HEK293T (cell line): Measurements from ENCODE around the gene KLHL17.

Experiments used
- CTCF ChIA-PET: fragments of 350-600 bp; formaldehyde crosslinking; extraction: SDS; loops from one replicate; lab custom pipeline; 2021; ENCODE audit warnings: antibody characterized with exemption, inconsistent platforms; lab: Yijun Ruan, JAX
- POLR2A ChIA-PET: fragments of 350-600 bp; formaldehyde crosslinking; extraction: SDS; loops from one replicate; lab custom pipeline; 2020; ENCODE audit warnings: antibody characterized with exemption, inconsistent platforms; lab: Yijun Ruan, JAX
- DNase-seq: peaks from one replicate; pipeline ENCODE4 v3.0.0; 2012; ENCODE audit warnings: mixed read lengths; ENCODE audit errors: extremely low spot score
- ARNT ChIP-seq: fragments of 450-650 bp; IDR thresholded peaks from 2 replicates; pipeline ENCODE4 v1.6.1; 2017; ENCODE audit warnings: mild to moderate bottlenecking
- BHLHE40 ChIP-seq: fragments of 450-650 bp; IDR thresholded peaks from 2 replicates; pipeline ENCODE4 v1.6.1; 2016; ENCODE audit warnings: mild to moderate bottlenecking, moderate library complexity, borderline replicate concordance
- CTBP1 ChIP-seq: fragments of 450-650 bp; IDR thresholded peaks from 2 replicates; pipeline ENCODE4 v1.6.1; 2016; ENCODE audit warnings: borderline replicate concordance
- ELF4 ChIP-seq: fragments of 450-650 bp; IDR thresholded peaks from 2 replicates; pipeline ENCODE4 v1.6.1; 2017; ENCODE audit warnings: antibody characterized with exemption
- FOXA1 ChIP-seq: fragments of 450-650 bp; IDR thresholded peaks from 2 replicates; pipeline ENCODE4 v1.6.1; 2016; ENCODE audit warnings: mild to moderate bottlenecking
- FOXK2 ChIP-seq: fragments of 450-650 bp; IDR thresholded peaks from 2 replicates; pipeline ENCODE4 v1.6.1; 2016; ENCODE audit warnings: mild to moderate bottlenecking
- FOXM1 ChIP-seq: fragments of 450-650 bp; IDR thresholded peaks from 2 replicates; pipeline ENCODE4 v1.6.1; 2017; ENCODE audit warnings: mild to moderate bottlenecking, borderline replicate concordance
- HDGF ChIP-seq: fragments of 450-650 bp; IDR thresholded peaks from 2 replicates; pipeline ENCODE4 v1.6.1; 2017; ENCODE audit warnings: antibody characterized with exemption, borderline replicate concordance
- L3MBTL2 ChIP-seq: fragments of 450-650 bp; conservative IDR thresholded peaks from 2 replicates; pipeline ENCODE4 v1.6.1; 2016; ENCODE audit warnings: mild to moderate bottlenecking
- LEF1 ChIP-seq: fragments of 450-650 bp; IDR thresholded peaks from 2 replicates; pipeline ENCODE4 v1.6.1; 2017; ENCODE audit warnings: mild to moderate bottlenecking, borderline replicate concordance
- NFRKB ChIP-seq: fragments of 450-650 bp; IDR thresholded peaks from 2 replicates; pipeline ENCODE4 v1.6.1; 2016; ENCODE audit warnings: mild to moderate bottlenecking, moderate library complexity
- PKNOX1 ChIP-seq: fragments of 450-650 bp; IDR thresholded peaks from 2 replicates; pipeline ENCODE4 v1.6.1; 2016
- SP1 ChIP-seq: fragments of 450-650 bp; IDR thresholded peaks from 2 replicates; pipeline ENCODE4 v1.6.1; 2017
- SUZ12 ChIP-seq: fragments of 450-650 bp; IDR thresholded peaks from 2 replicates; pipeline ENCODE4 v1.6.1; 2016; ENCODE audit warnings: mild to moderate bottlenecking
- TARDBP ChIP-seq: fragments of 450-650 bp; IDR thresholded peaks from 2 replicates; pipeline ENCODE4 v1.6.1; 2016
- ZNF384 ChIP-seq: fragments of 450-650 bp; IDR thresholded peaks from 2 replicates; pipeline ENCODE4 v1.6.1; 2016

The KLHL17 gene

GRCh38 chr1:930633-931138 lies 29.7 kb upstream of the KLHL17 start:
- ChIA-PET POLR2A (interaction anchor here (1.0 to 6.4 kb wide), 6 partner anchors 10 to 36 kb away, joined by 3 to 57 read pairs (median 4); no protein-coding TSS in a partner anchor), CTCF (interaction anchor here (1.3 kb wide), 2 partner anchors 18 to 26 kb away, joined by 3 to 4 read pairs; no protein-coding TSS in a partner anchor)
- TF ChIP-seq FOXM1 (no peak), FOXA1 (no peak), TARDBP (no peak), ZNF384 (no peak)
- DNase-seq: no peak

GRCh38 chr1:931380-932172 lies 28.8 kb upstream of the KLHL17 start:
- DNase-seq: no peak
- ChIA-PET CTCF (interaction anchor here (1.3 kb wide), 2 partner anchors 19 to 27 kb away, joined by 3 to 4 read pairs; no protein-coding TSS in a partner anchor), POLR2A (interaction anchor here (1.0 to 6.4 kb wide), 4 partner anchors 9 to 26 kb away, joined by 3 to 57 read pairs (median 4); no protein-coding TSS in a partner anchor)
- TF ChIP-seq NFRKB (no peak), CTBP1 (peak; percentile 16; the same call in 1 of the 2 replicates), TARDBP (no peak)

- TF ChIP-seq SP1: no peak
- TF ChIP-seq ARNT: no peak
- no peak for TF ChIP-seq LEF1
- no peak for TF ChIP-seq HDGF
- no peak for TF ChIP-seq NFRKB
- TF ChIP-seq ELF4: no peak
- no peak for TF ChIP-seq TARDBP
- no peak for TF ChIP-seq L3MBTL2
- TF ChIP-seq BHLHE40: no peak
- no peak for TF ChIP-seq FOXK2
- TF ChIP-seq FOXM1: no peak
- TF ChIP-seq ZNF384: no peak
- TF ChIP-seq PKNOX1: no peak
- no peak for TF ChIP-seq SUZ12
- TF ChIP-seq FOXA1: no peak
- no peak for TF ChIP-seq CTBP1
- POLR2A ChIA-PET: interaction anchor here (6.4 kb wide), 1 partner anchor 9 kb away, joined by 57 read pairs; no protein-coding TSS in a partner anchor
- DNase-seq: no peak
- CTCF ChIA-PET: interaction anchor here (1.3 kb wide), 1 partner anchor 20 kb away, joined by 3 read pairs; no protein-coding TSS in a partner anchor
These were observed 28.2 kb upstream of the KLHL17 start for GRCh38 chr1:932173-932510.

- CTCF ChIA-PET: no interaction called here
- TF ChIP-seq FOXK2 (no peak), PKNOX1 (no peak), ELF4 (no peak), TARDBP (no peak), FOXM1 (no peak), NFRKB (no peak), CTBP1 (no peak), LEF1 (no peak), HDGF (no peak), BHLHE40 (no peak), SP1 (no peak), L3MBTL2 (no peak), SUZ12 (no peak)
- POLR2A ChIA-PET: interaction anchor here (0.9 to 6.4 kb wide), 5 partner anchors 8 to 34 kb away, joined by 3 to 57 read pairs (median 3); no protein-coding TSS in a partner anchor
- DNase-seq: no peak
These were observed 27.4 kb upstream of the KLHL17 start for GRCh38 chr1:932776-933602.

- DNase-seq: no peak
- CTCF ChIA-PET: no interaction called here
- POLR2A ChIA-PET: interaction anchor here (0.9 to 6.4 kb wide), 5 partner anchors 7 to 34 kb away, joined by 3 to 57 read pairs (median 3); no protein-coding TSS in a partner anchor
- no peak for TF ChIP-seq LEF1
- TF ChIP-seq CTBP1: no peak
- TF ChIP-seq TARDBP: no peak
- no peak for TF ChIP-seq BHLHE40
- TF ChIP-seq ARNT: no peak
- TF ChIP-seq L3MBTL2: no peak
- TF ChIP-seq PKNOX1: no peak
- TF ChIP-seq FOXM1: no peak
- no peak for TF ChIP-seq ELF4
- no peak for TF ChIP-seq SP1
- no peak for TF ChIP-seq FOXA1
- no peak for TF ChIP-seq FOXK2
These were observed 26.8 kb upstream of the KLHL17 start for GRCh38 chr1:933603-933940.
